ENCODE measurements around the gene PHLDA2. TPM values are rescaled to one million over a fixed set of nuclear protein-coding genes. Genes with fewer than 3 reads are reported as not detected.
A peak's percentile ranks its signal among the peaks of the same experiment; 100 is the strongest.

The PHLDA2 gene
- total RNA-seq, 1 donor from 2014 or later = 26.7 TPM

GRCh38 chr11:2954263-2954662, 25.0 kb upstream of the PHLDA2 start:
- intact Hi-C loops (cut with micrococcal nuclease) = no loop called here
- Mint-ChIP-seq H3K4me3 (no peak overlapping the region), H3K27me3 (no peaks in the 10 kb centered on the region), H3K27ac (peak overlapping the region; percentile 5), H3K36me3 (ENCODE audit: low read depth) (peaks cover 81% of the 10 kb centered on the region), H3K4me1 (peaks cover 37% of the 10 kb centered on the region), H3K9me3 (no peaks in the 10 kb centered on the region)
- DNase-seq = no peak

GRCh38 chr11:2952290-2952689, 23.1 kb upstream of the PHLDA2 start:
- Mint-ChIP-seq H3K27ac (peak overlapping the region; percentile 23), H3K9me3 (no peaks in the 10 kb centered on the region), H3K4me1 (peaks cover 44% of the 10 kb centered on the region), H3K4me3 (no peak overlapping the region), H3K36me3 (ENCODE audit: low read depth) (peaks cover 84% of the 10 kb centered on the region), H3K27me3 (no peaks in the 10 kb centered on the region)
- no peak for DNase-seq
- intact Hi-C loops (cut with micrococcal nuclease) = no loop called here

DNA sequence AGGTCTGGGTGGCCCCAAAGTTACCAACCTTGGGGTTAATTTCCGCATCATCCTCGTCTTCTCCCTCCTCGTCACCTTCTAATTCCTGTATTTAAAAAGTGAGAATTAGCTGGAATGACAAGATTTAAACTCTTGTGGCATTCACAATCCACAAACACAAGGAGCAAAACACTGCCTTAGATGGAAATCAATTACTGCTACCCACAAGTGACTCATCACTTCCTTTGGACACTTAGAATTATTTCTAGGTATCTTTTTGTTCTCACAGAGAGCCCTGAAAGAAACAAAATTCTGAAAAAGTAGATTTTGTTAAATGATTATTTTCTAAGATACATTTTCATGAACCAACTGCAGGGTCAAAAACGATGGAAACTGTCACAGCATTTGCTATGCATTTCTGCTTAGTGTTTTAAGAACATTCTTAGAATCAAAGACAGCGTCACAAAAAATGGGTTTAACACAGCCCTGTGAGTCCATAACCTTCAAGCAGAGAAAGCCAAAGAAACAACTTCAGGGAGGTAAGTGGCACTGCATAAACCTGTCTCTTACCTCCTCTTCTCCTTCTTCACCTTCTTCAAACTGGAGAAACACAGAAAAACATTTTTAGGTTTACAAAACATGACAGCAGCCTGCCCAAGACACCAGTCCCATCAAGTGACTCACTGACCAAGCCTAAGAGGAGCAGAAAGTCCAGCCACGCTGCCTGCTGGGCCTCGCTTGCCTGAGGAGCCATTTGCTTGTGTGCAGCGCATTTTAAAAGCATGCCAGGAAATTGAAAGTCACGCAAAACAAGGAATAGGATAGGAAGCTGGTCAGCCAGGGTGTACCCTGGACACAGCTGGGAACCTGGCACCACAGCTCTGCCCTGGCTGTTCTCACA, 22.3 kb upstream of the PHLDA2 start:
- DNase-seq = no peak
- H3K27ac Mint-ChIP-seq = peak overlapping the region; percentile 49
- H3K27me3 Mint-ChIP-seq = no peaks in the 10 kb centered on the region
- peaks cover 82% of the 10 kb centered on the region for H3K36me3 Mint-ChIP-seq (ENCODE audit: low read depth)
- peaks cover 49% of the 10 kb centered on the region for H3K4me1 Mint-ChIP-seq
- H3K9me3 Mint-ChIP-seq = no peaks in the 10 kb centered on the region
- no peak overlapping the region for H3K4me3 Mint-ChIP-seq
- intact Hi-C loops (cut with micrococcal nuclease) = no loop called here

DNA sequence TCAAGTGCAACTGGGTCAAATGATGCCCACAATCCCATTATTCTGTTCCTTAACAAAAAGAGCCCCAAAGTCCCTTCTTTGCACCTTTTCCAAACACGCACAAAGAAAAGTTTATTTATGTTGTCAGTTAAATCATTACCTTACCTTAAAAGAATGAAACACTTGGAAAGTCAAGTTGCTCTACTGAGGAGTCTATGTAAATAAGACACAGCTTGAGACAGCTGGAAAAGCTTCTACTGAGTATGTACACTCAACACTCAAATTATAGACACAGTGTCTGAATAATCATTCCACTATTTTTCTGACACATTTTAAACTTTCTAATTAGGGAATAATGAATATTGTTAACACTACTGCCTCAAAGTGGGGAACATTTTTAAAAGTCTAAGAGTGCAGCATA, 21.6 kb upstream of the PHLDA2 start:
- DNase-seq = no peak
- Mint-ChIP-seq H3K4me3 (no peak overlapping the region), H3K36me3 (ENCODE audit: low read depth) (peaks cover 80% of the 10 kb centered on the region), H3K9me3 (no peaks in the 10 kb centered on the region), H3K27ac (no peak overlapping the region), H3K27me3 (no peaks in the 10 kb centered on the region), H3K4me1 (peaks cover 56% of the 10 kb centered on the region)
- intact Hi-C loops (cut with micrococcal nuclease) = no loop called here

DNA sequence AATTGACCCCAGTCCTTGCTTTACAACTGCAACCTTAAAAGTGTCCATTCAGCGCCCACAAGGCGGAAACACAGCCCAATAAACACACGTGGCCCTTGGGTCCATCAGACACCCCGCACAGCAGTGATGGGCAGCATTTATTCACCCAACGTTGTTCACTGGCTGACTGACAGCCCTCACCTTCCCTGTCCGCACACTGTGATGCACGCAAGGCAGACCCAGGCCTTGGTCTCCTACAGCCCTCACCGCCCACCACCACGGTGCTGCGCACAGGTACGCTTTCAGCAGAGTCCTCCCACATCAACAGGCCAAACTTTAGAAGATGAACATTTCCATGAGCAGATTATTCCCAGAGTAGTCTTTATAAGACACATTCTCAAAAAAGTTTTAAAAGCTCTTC, 20.7 kb upstream of the PHLDA2 start:
- no peaks in the 10 kb centered on the region for H3K27me3 Mint-ChIP-seq
- intact Hi-C loops (cut with micrococcal nuclease) = loop anchor here (5.0 kb wide), 1 partner anchor 37 kb away; no protein-coding TSS in a partner anchor
- DNase-seq = no peak
- H3K36me3 Mint-ChIP-seq (ENCODE audit: low read depth) = peaks cover 80% of the 10 kb centered on the region
- peaks cover 63% of the 10 kb centered on the region for H3K4me1 Mint-ChIP-seq
- peak overlapping the region; percentile 60 for H3K27ac Mint-ChIP-seq
- no peak overlapping the region for H3K4me3 Mint-ChIP-seq
- no peaks in the 10 kb centered on the region for H3K9me3 Mint-ChIP-seq

DNA sequence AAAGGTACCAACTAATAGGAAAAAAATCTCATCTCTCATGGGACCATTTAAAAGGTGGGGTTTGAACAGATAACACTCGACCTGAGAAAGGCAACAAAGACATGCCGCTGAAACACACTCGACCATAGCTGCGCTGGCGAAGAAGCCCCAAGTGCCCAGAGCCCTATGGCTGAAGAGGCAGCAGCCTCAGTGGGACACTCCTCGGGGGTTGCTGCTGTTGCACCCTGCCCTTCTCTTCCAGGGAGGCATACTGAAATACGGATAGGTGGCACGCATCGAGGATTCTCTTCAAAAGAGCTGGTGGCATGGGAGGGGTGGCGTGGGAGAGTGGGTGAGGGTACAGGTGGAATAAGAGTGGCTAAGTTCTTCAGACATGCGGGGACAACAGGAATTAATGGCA, 18.5 kb upstream of the PHLDA2 start:
- intact Hi-C loops (cut with micrococcal nuclease) = loop anchor here (5.0 kb wide), 1 partner anchor 40 kb away; no protein-coding TSS in a partner anchor
- H3K27ac Mint-ChIP-seq = peak overlapping the region; percentile 3
- H3K27me3 Mint-ChIP-seq = no peaks in the 10 kb centered on the region
- peaks cover 67% of the 10 kb centered on the region for H3K36me3 Mint-ChIP-seq (ENCODE audit: low read depth)
- no peak for DNase-seq
- peaks cover 49% of the 10 kb centered on the region for H3K4me1 Mint-ChIP-seq
- H3K9me3 Mint-ChIP-seq = no peaks in the 10 kb centered on the region
- no peak overlapping the region for H3K4me3 Mint-ChIP-seq

- H3K36me3 Mint-ChIP-seq (ENCODE audit: low read depth) = peaks cover 51% of the 10 kb centered on the region
- intact Hi-C loops (cut with micrococcal nuclease) = loop anchor here (5.0 kb wide), 1 partner anchor 41 kb away; no protein-coding TSS in a partner anchor
- no peaks in the 10 kb centered on the region for H3K9me3 Mint-ChIP-seq
- H3K27ac Mint-ChIP-seq = peak overlapping the region; percentile 69
- DNase-seq = peak; percentile 58
- peak overlapping the region; percentile 6 for H3K4me3 Mint-ChIP-seq
- H3K4me1 Mint-ChIP-seq = peaks cover 33% of the 10 kb centered on the region
- no peaks in the 10 kb centered on the region for H3K27me3 Mint-ChIP-seq
Measured at GRCh38 chr11:2945757-2946287, 16.6 kb upstream of the PHLDA2 start.

GRCh38 chr11:2945031-2945756, 16.0 kb upstream of the PHLDA2 start:
- peaks cover 31% of the 10 kb centered on the region for H3K4me1 Mint-ChIP-seq
- intact Hi-C loops (cut with micrococcal nuclease) = loop anchor here (5.0 kb wide), 1 partner anchor 42 kb away; no protein-coding TSS in a partner anchor
- peak overlapping the region; percentile 51 for H3K27ac Mint-ChIP-seq

GRCh38 chr11:2944530-2944929, 15.3 kb upstream of the PHLDA2 start:
- Mint-ChIP-seq H3K9me3 (no peaks in the 10 kb centered on the region), H3K4me1 (peaks cover 30% of the 10 kb centered on the region), H3K36me3 (ENCODE audit: low read depth) (peaks cover 44% of the 10 kb centered on the region), H3K27me3 (no peaks in the 10 kb centered on the region), H3K27ac (peak overlapping the region; percentile 51), H3K4me3 (no peak overlapping the region)
- intact Hi-C loops (cut with micrococcal nuclease) = no loop called here
- DNase-seq = no peak

More at GRCh38 chr11:2945031-2945756, 16.0 kb upstream of the PHLDA2 start:
- DNase-seq = peak; percentile 90
- Mint-ChIP-seq H3K27me3 (no peaks in the 10 kb centered on the region), H3K9me3 (no peaks in the 10 kb centered on the region), H3K36me3 (ENCODE audit: low read depth) (peaks cover 47% of the 10 kb centered on the region), H3K4me3 (peak overlapping the region; percentile 5)

GRCh38 chr11:2943711-2944118, 14.5 kb upstream of the PHLDA2 start:
- Mint-ChIP-seq H3K4me1 (peaks cover 28% of the 10 kb centered on the region), H3K9me3 (peaks cover 3% of the 10 kb centered on the region), H3K27me3 (no peaks in the 10 kb centered on the region), H3K27ac (no peak overlapping the region), H3K36me3 (ENCODE audit: low read depth) (peaks cover 44% of the 10 kb centered on the region), H3K4me3 (no peak overlapping the region)
- intact Hi-C loops (cut with micrococcal nuclease) = no loop called here
- peak; percentile 60 for DNase-seq

GRCh38 chr11:2942872-2943710, 13.9 kb upstream of the PHLDA2 start:
- Mint-ChIP-seq H3K27ac (no peak overlapping the region), H3K36me3 (ENCODE audit: low read depth) (peaks cover 45% of the 10 kb centered on the region), H3K27me3 (no peaks in the 10 kb centered on the region), H3K4me1 (peaks cover 28% of the 10 kb centered on the region), H3K4me3 (no peak overlapping the region), H3K9me3 (peaks cover 3% of the 10 kb centered on the region)
- peak; percentile 57 for DNase-seq
- intact Hi-C loops (cut with micrococcal nuclease) = no loop called here

GRCh38 chr11:2942447-2942846, 13.2 kb upstream of the PHLDA2 start:
- intact Hi-C loops (cut with micrococcal nuclease) = no loop called here
- Mint-ChIP-seq H3K27me3 (no peaks in the 10 kb centered on the region), H3K36me3 (ENCODE audit: low read depth) (peaks cover 43% of the 10 kb centered on the region), H3K27ac (no peak overlapping the region), H3K9me3 (peaks cover 4% of the 10 kb centered on the region), H3K4me1 (peaks cover 23% of the 10 kb centered on the region), H3K4me3 (no peak overlapping the region)
- DNase-seq = peak; percentile 55
